ENCODE results near the gene SPAG17.

SPAG17 gene

DNA sequence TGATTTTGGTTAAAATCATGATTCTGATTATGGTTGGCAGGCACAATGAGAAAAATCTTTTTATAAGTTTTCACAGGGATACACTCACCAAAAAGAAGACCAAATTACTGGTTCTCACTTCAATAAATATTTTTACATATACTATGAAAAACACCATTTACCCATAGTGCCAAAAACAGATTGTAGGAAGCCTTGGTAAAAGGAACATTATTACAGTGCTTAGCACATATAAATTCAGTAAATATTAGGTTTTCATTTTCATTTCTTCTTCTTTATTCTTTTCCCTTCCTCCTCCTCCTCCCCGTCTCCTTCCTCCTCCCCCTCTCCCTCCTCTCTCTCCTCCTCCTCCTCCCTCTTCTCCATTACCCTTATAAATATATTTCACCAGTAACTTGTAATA is 15.8 kb upstream of the SPAG17 start:
- Mint-ChIP-seq H3K27ac (no peak overlapping the region), H3K4me1 (no peaks in the 10 kb centered on the region), H3K9me3 (peaks cover 5% of the 10 kb centered on the region), H3K36me3 (no peaks in the 10 kb centered on the region), H3K27me3 (peaks cover 4% of the 10 kb centered on the region), H3K4me3 (no peak overlapping the region)
- DNase-seq (ENCODE audit: low spot score in 2 of 2) (no peak), ATAC-seq (ENCODE audit: low read depth) (no peak)

DNA sequence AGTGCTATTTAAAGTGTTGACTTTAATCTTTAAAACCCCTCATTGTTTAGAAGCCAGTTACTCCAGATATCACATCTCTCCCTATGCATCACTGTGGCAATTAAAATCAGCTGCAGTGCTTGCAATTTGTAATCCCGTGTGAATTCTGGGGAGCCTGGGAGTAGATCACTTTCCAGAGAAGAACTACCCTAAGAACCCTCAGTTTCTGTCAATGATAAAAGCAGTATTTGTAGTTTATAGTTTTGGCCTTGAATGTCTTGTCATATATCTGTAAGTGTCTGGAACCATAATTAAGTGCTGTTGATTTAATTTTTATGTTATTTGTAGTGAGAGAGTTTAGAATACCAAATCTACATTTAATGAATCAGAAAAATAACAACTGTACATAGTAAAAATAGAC is 5.5 kb upstream of the SPAG17 start:
- Mint-ChIP-seq H3K27me3 (peaks cover 5% of the 10 kb centered on the region), H3K27ac (no peak overlapping the region), H3K9me3 (peaks cover 13% of the 10 kb centered on the region), H3K4me1 (peaks cover under 1% of the 10 kb centered on the region), H3K36me3 (no peaks in the 10 kb centered on the region), H3K4me3 (no peak overlapping the region)
- ATAC-seq (ENCODE audit: low read depth) (no peak), DNase-seq (ENCODE audit: low spot score in 2 of 2) (no peak)

GRCh38 chr1:118189564-118189963 is 4.5 kb upstream of the SPAG17 start:
- H3K4me3 Mint-ChIP-seq: no peak overlapping the region
- H3K27me3 Mint-ChIP-seq: peaks cover 6% of the 10 kb centered on the region
- peaks cover 14% of the 10 kb centered on the region for H3K9me3 Mint-ChIP-seq
- peaks cover 2% of the 10 kb centered on the region for H3K4me1 Mint-ChIP-seq
- no peak overlapping the region for H3K27ac Mint-ChIP-seq
- no peaks in the 10 kb centered on the region for H3K36me3 Mint-ChIP-seq
- ATAC-seq (ENCODE audit: low read depth): no peak
- no peak for DNase-seq (ENCODE audit: low spot score in 2 of 2)

GRCh38 chr1:118188411-118188810 is 3.4 kb upstream of the SPAG17 start:
- Mint-ChIP-seq H3K27ac (no peak overlapping the region), H3K4me1 (peaks cover 2% of the 10 kb centered on the region), H3K27me3 (peaks cover 6% of the 10 kb centered on the region), H3K4me3 (no peak overlapping the region), H3K36me3 (no peaks in the 10 kb centered on the region), H3K9me3 (peaks cover 12% of the 10 kb centered on the region)
- no peak for ATAC-seq (ENCODE audit: low read depth)
- no peak for DNase-seq (ENCODE audit: low spot score in 2 of 2)

DNA sequence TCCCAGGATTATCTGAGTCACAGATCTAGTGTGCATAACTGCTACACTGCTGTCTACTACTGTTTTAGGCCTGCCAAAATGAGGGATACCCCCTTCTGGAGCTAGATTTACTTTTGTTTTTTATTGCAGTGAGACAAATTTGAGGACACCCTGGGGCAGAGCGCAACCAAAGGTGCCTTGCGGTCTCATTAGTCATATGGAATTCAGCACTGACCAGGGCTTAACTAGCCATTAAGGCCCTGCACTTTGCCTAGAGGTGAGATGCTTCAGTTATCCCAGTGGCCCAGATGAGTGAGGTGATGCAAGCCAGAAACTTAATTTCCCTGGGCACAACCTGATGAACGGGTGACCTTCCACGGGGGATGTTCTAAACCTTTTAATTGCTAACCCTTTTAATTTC is 998 bp upstream of the SPAG17 start:
- no peak overlapping the region for H3K4me3 Mint-ChIP-seq
- no peak overlapping the region for H3K27ac Mint-ChIP-seq
- peaks cover 2% of the 10 kb centered on the region for H3K4me1 Mint-ChIP-seq
- no peaks in the 10 kb centered on the region for H3K36me3 Mint-ChIP-seq
- no peak for DNase-seq (ENCODE audit: low spot score in 2 of 2)
- peaks cover 5% of the 10 kb centered on the region for H3K27me3 Mint-ChIP-seq
- H3K9me3 Mint-ChIP-seq: peaks cover 5% of the 10 kb centered on the region
- no peak for ATAC-seq (ENCODE audit: low read depth)

DNA sequence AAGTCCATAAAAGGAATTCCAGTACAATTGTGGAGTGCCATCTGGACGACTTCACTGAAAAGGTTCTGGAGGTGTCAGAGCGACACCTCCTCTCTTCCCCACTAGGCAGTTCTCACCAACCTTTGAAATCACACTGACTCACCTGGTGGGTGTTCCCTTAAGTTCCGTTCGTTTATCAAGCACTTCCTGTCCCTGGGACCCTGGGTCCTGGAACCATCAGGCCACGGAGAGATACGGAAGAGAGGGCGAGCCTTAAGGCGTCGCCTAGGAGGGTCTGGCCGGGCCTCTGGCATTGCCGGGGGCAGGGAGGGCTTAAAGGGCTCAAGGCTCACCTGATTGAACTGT is 317 bp downstream of the SPAG17 start:
- H3K4me3 Mint-ChIP-seq: no peak overlapping the region
- DNase-seq (ENCODE audit: low spot score in 2 of 2): no peak

GRCh38 chr1:118183586-118183985 is 1.4 kb downstream of the SPAG17 start:
- DNase-seq (ENCODE audit: low spot score in 2 of 2): no peak
- no peak for ATAC-seq (ENCODE audit: low read depth)

More for the DNA sequence above, 317 bp downstream of the SPAG17 start:
- Mint-ChIP-seq H3K4me1 (peaks cover 2% of the 10 kb centered on the region), H3K27me3 (peaks cover 5% of the 10 kb centered on the region), H3K9me3 (peaks cover 5% of the 10 kb centered on the region), H3K27ac (no peak overlapping the region), H3K36me3 (no peaks in the 10 kb centered on the region)
- no peak for ATAC-seq (ENCODE audit: low read depth)

GRCh38 chr1:118177998-118178397 is 7.0 kb downstream of the SPAG17 start:
- Mint-ChIP-seq H3K4me3 (no peak overlapping the region), H3K4me1 (no peaks in the 10 kb centered on the region), H3K36me3 (no peaks in the 10 kb centered on the region), H3K9me3 (peaks cover 10% of the 10 kb centered on the region), H3K27ac (no peak overlapping the region), H3K27me3 (peaks cover 6% of the 10 kb centered on the region)
- no peak for DNase-seq (ENCODE audit: low spot score in 2 of 2)
- no peak for ATAC-seq (ENCODE audit: low read depth)

More at GRCh38 chr1:118183586-118183985, 1.4 kb downstream of the SPAG17 start:
- H3K9me3 Mint-ChIP-seq: peaks cover 5% of the 10 kb centered on the region
- H3K36me3 Mint-ChIP-seq: no peaks in the 10 kb centered on the region
- no peak overlapping the region for H3K4me3 Mint-ChIP-seq
- peaks cover 5% of the 10 kb centered on the region for H3K27me3 Mint-ChIP-seq
- H3K4me1 Mint-ChIP-seq: peaks cover 2% of the 10 kb centered on the region
- H3K27ac Mint-ChIP-seq: no peak overlapping the region

GRCh38 chr1:118169016-118169415 is 16.0 kb downstream of the SPAG17 start:
- no peaks in the 10 kb centered on the region for H3K4me1 Mint-ChIP-seq
- DNase-seq (ENCODE audit: low spot score in 2 of 2) (no peak), ATAC-seq (ENCODE audit: low read depth) (no peak)
- H3K36me3 Mint-ChIP-seq: no peaks in the 10 kb centered on the region
- H3K9me3 Mint-ChIP-seq: peaks cover 2% of the 10 kb centered on the region
- H3K4me3 Mint-ChIP-seq: no peak overlapping the region
- H3K27me3 Mint-ChIP-seq: peaks cover 9% of the 10 kb centered on the region
- H3K27ac Mint-ChIP-seq: no peak overlapping the region

GRCh38 chr1:118160806-118161205 is 24.2 kb downstream of the SPAG17 start:
- no peaks in the 10 kb centered on the region for H3K36me3 Mint-ChIP-seq
- no peak overlapping the region for H3K27ac Mint-ChIP-seq
- no peaks in the 10 kb centered on the region for H3K9me3 Mint-ChIP-seq
- no peak overlapping the region for H3K4me3 Mint-ChIP-seq
- no peaks in the 10 kb centered on the region for H3K4me1 Mint-ChIP-seq
- ATAC-seq (ENCODE audit: low read depth): no peak
- DNase-seq (ENCODE audit: low spot score in 2 of 2): no peak
- H3K27me3 Mint-ChIP-seq: no peaks in the 10 kb centered on the region

DNA sequence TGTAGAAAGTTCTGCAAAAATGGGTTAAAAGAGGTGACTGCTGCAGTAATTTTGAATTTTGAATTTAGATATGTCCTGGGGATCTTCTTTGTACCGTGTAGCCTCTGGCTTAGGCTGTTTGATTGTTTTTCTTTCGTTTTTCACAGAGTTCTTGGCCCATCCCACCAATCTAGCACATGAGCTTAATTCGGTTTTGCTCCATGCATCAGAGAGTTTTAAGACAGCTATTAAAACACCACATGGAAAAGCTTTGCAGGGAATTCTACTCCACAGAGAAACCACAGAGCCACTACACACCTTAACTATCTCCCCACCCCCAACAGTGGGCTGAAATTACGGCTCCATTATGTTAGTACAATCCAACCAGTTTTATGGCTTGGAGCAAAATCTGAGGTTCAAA is 25.5 kb downstream of the SPAG17 start:
- no peak for ATAC-seq (ENCODE audit: low read depth)
- DNase-seq (ENCODE audit: low spot score in 2 of 2): no peak
- Mint-ChIP-seq H3K36me3 (no peaks in the 10 kb centered on the region), H3K27ac (no peak overlapping the region), H3K4me1 (no peaks in the 10 kb centered on the region), H3K4me3 (no peak overlapping the region), H3K9me3 (no peaks in the 10 kb centered on the region), H3K27me3 (no peaks in the 10 kb centered on the region)

DNA sequence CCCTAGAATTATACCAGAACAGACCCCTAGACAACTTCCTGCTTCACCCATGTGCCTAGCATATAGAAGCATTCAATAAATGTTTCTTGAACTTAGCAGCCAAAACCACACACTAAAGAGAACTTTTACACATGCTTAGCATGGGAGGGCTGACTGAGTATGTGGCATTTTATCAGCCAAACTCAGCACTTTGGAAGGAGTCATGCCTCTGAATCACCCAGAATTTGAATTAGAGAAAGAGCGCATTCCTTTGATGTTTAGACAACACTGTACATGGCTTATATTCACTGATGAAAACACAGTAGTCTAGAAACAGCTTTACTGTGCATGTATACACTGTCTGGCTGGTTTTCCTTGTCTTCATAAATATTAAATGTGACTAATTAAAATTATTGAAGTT is 26.1 kb downstream of the SPAG17 start:
- no peak overlapping the region for H3K4me3 Mint-ChIP-seq
- H3K9me3 Mint-ChIP-seq: no peaks in the 10 kb centered on the region
- ATAC-seq (ENCODE audit: low read depth): no peak
- H3K36me3 Mint-ChIP-seq: no peaks in the 10 kb centered on the region
- H3K27me3 Mint-ChIP-seq: no peaks in the 10 kb centered on the region
- H3K4me1 Mint-ChIP-seq: no peaks in the 10 kb centered on the region
- no peak for DNase-seq (ENCODE audit: low spot score in 2 of 2)
- no peak overlapping the region for H3K27ac Mint-ChIP-seq

- H3K36me3 Mint-ChIP-seq: no peaks in the 10 kb centered on the region
- DNase-seq (ENCODE audit: low spot score in 2 of 2) (no peak), ATAC-seq (ENCODE audit: low read depth) (no peak)
- no peaks in the 10 kb centered on the region for H3K9me3 Mint-ChIP-seq
- no peak overlapping the region for H3K4me3 Mint-ChIP-seq
- H3K27ac Mint-ChIP-seq: no peak overlapping the region
- no peaks in the 10 kb centered on the region for H3K4me1 Mint-ChIP-seq
- H3K27me3 Mint-ChIP-seq: no peaks in the 10 kb centered on the region
Observed at GRCh38 chr1:118157506-118157905, 27.5 kb downstream of the SPAG17 start.

- ATAC-seq (ENCODE audit: low read depth) (no peak), DNase-seq (ENCODE audit: low spot score in 2 of 2) (no peak)
- Mint-ChIP-seq H3K27ac (no peak overlapping the region), H3K4me1 (no peaks in the 10 kb centered on the region), H3K9me3 (no peaks in the 10 kb centered on the region), H3K27me3 (peaks cover 2% of the 10 kb centered on the region), H3K36me3 (no peaks in the 10 kb centered on the region), H3K4me3 (no peak overlapping the region)
Observed at GRCh38 chr1:118155106-118155505, 29.9 kb downstream of the SPAG17 start.

DNA sequence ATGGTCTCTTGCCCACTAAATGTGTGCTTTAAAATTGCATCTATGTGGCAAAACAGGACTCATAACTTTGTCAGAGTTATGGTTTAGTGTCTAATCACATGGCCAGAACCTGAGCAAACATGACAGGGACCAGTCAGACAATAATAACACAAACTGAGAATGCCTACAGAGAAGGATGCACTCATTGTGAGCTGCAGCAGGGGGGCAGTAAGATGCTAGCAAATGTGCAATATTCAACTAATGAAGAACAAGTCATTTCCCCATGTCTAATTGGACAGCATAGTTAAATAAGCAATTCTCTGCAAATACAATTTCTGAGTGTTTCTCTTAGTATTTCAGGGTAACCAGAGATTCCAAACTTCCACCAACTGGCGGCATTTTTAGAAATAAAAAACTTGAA is 30.8 kb downstream of the SPAG17 start:
- Mint-ChIP-seq H3K36me3 (no peaks in the 10 kb centered on the region), H3K27ac (no peak overlapping the region), H3K4me1 (no peaks in the 10 kb centered on the region), H3K9me3 (no peaks in the 10 kb centered on the region), H3K27me3 (peaks cover 2% of the 10 kb centered on the region), H3K4me3 (no peak overlapping the region)
- DNase-seq (ENCODE audit: low spot score in 2 of 2) (no peak), ATAC-seq (ENCODE audit: low read depth) (no peak)

All from memory B cell (primary cell).